HepG2 (cell line): Measurements from ENCODE around the gene TTC16.

ENCODE experiments used
- ATF2 ChIP-seq: sonication (generic); formaldehyde crosslinking; IDR thresholded peaks from 2 replicates; pipeline ENCODE4 v1.4.0; 2020; ENCODE audit warnings: missing genetic modification reagents
- CHCHD3 ChIP-seq: sonication (generic); formaldehyde crosslinking; IDR thresholded peaks from 2 replicates; pipeline ENCODE4 v1.8.0; 2022; ENCODE audit warnings: mild to moderate bottlenecking, missing genetic modification reagents, moderate library complexity
- CTCF ChIP-seq: sonication (generic); formaldehyde crosslinking; IDR thresholded peaks from 2 replicates; pipeline ENCODE4 v1.5.0; 2020; ENCODE audit warnings: mild to moderate bottlenecking, missing genetic modification reagents, moderate library complexity
- ELK4 ChIP-seq: sonication (generic); formaldehyde crosslinking; IDR thresholded peaks from 2 replicates; pipeline ENCODE4 v1.9.0; 2021; ENCODE audit warnings: missing genetic modification reagents, borderline replicate concordance
- ISL2 ChIP-seq: sonication (generic); formaldehyde crosslinking; IDR thresholded peaks from 2 replicates; pipeline ENCODE4 v1.5.0; 2020; ENCODE audit warnings: missing genetic modification reagents
- MLX ChIP-seq: IDR thresholded peaks from 2 replicates; pipeline ENCODE4 v1.6.1; 2016
- MXI1 ChIP-seq: IDR thresholded peaks from 3 replicates; pipeline ENCODE4 v1.6.1; 2012; ENCODE audit warnings: low read depth, low read length, inconsistent platforms, borderline replicate concordance
- PHF21A ChIP-seq: sonication (generic); formaldehyde crosslinking; IDR thresholded peaks from 2 replicates; pipeline ENCODE4 v1.5.0; 2020; ENCODE audit warnings: mild to moderate bottlenecking, missing genetic modification reagents
- SNRNP70 ChIP-seq: fragments of 200-400 bp; formaldehyde crosslinking; IDR thresholded peaks from 2 replicates; pipeline ENCODE4 v1.6.1; 2017; ENCODE audit warnings: mild to moderate bottlenecking, low read depth, low read length, moderate library complexity
- USF2 ChIP-seq, 2 experiments: sonication (generic) in 1 of 2; formaldehyde crosslinking in 1 of 2; IDR thresholded peaks; 2 replicates each; pipeline versions ENCODE4 v1.5.1 to v1.6.1; 2011 to 2020; ENCODE audit warnings: borderline replicate concordance in 1 of 2, low read depth in 1 of 2, low read length in 1 of 2, mild to moderate bottlenecking in 1 of 2, missing genetic modification reagents in 1 of 2, moderate library complexity in 1 of 2
- ZBTB4 ChIP-seq: sonication (generic); formaldehyde crosslinking; IDR thresholded peaks from 2 replicates; pipeline ENCODE4 v1.4.0; 2020; ENCODE audit warnings: missing genetic modification reagents, mild to moderate bottlenecking, borderline replicate concordance
- ZNF674 ChIP-seq: sonication (generic); formaldehyde crosslinking; IDR thresholded peaks from 2 replicates; pipeline ENCODE4 v1.5.0; 2020; ENCODE audit warnings: low read depth, mild to moderate bottlenecking, missing genetic modification reagents

- TF ChIP-seq MLX (no peak), ELK4 (no peak), MXI1 (no peak), ATF2 (CRISPR knock-in tag) (no peak), CHCHD3 (CRISPR knock-in tag) (no peak), PHF21A (CRISPR knock-in tag) (no peak), USF2 (IDR thresholded peaks at IDR 0.05; ENCODE audit: low read depth, low read length) (no peak), USF2 (CRISPR knock-in tag; IDR thresholded peaks at IDR 0.05; ENCODE audit: borderline replicate concordance) (no peak), SNRNP70 (no peak), CTCF (CRISPR knock-in tag) (no peak), ZBTB4 (CRISPR knock-in tag) (no peak), ISL2 (CRISPR knock-in tag) (no peak), ZNF674 (CRISPR knock-in tag) (no peak)
Observed at GRCh38 chr9:127689329-127690000, 26.4 kb upstream of the TTC16 start.
